GM21825 (cell line): Measurements from ENCODE around the gene NELL2.

ENCODE experiments used
- ATAC-seq: cut with Tn5 transposase; IDR thresholded peaks from one replicate; pipeline ENCODE4 v1.9.1; 2021; ENCODE audit warnings: mild to moderate bottlenecking, moderate library complexity; ENCODE audit not compliant: unreplicated experiment

The NELL2 gene

GRCh38 chr12:44490181-44490580 lies 385.9 kb downstream of the NELL2 start:
- no peak for ATAC-seq

DNA sequence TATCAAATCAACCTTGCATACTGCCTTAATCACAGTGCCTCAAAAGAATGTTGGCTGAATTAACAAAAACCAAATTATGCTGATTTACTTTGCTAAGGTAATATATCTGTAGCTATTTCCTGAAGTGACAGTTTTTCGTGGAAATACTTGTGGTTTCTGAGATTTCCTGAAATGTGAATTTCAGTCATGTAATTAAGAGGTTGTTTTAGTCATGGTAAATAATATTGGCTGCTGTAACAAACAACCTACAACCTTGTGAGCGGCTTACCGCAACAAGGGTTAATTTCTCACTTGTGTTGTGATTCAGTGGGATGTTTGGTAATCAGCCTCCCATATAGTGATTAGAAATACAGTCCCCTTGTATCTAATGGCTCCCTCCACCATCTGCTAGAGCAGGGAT lies 387.9 kb downstream of the NELL2 start:
- no peak for ATAC-seq

DNA sequence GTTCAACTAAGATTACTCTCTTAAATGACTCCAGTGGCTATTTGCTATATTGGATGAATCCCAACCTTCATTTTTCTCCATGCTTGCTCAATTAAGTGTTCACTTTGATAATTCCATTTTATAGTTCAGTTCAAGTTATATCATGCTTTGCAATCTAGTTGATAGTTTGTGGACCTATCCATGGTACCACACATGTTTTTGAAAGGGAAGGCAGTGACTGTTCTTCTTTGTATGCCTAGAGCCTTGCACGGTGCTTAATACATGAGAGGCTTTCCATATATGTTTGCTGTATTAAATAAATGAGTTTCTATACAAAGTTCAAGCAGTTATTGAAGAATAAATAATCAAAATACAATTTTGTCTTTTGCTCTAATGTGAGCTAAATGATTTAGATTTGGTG lies 391.3 kb downstream of the NELL2 start:
- ATAC-seq, result no peak

- no peak for ATAC-seq
These were observed 398.7 kb downstream of the NELL2 start for GRCh38 chr12:44477331-44477980.

DNA sequence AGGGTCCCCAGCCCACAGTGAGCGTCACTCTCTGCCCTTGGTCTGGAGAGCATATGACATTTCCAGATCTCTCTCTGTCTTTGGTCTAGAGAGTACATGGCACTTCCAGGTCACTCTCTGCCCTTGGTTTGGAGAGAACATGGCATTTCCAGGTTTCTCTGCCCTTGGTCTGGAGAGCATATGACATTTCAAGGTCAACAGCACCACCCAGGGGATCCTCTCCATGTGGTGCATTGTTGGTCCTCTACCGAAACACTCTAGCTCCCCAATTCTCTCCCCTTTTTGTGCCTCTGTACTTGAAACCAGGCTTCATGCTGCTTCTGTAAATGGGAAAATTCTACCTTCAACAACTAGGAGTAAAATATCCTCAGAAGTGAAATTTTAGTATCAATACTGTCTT lies 399.4 kb downstream of the NELL2 start:
- no peak for ATAC-seq

DNA sequence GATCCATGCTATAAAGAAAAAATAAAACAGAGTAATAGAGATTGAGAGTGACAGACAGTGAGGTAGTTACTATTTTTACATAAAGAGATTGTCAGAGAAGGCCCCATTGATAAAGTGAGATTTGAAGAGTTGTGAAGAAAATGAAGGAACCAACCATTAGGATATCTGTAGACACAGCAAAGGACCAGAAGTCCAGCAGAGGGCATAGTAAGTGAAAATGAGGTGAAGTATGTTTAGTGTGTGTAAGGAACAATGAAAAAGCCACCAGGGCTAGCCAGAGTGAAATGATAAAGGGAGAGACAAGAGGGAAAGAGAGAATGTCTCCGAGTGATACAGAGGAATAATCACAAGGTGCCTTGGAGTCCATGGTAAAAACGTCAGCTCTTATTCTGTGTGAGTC lies 411.0 kb downstream of the NELL2 start:
- no peak for ATAC-seq

DNA sequence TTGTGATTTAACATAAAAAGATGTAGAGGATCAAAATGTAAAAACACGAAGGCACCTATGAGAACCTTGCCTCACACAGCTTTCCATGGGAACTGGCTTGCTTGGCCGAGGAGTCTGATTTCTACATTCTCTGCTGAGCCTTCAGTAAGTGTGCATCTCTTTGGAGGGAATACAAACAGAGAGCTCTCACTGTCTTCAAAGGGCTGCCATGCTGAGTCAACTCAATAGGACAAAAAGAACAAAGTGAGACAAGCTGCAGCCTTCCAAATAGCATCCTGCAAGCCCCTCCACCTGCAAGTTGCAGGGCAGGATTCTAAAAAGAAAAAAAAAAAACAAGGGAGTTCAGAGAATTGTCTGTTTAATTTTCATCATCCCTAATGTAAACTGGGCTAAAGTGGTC lies 411.9 kb downstream of the NELL2 start:
- ATAC-seq, result no peak

- no peak for ATAC-seq
These were observed 413.4 kb downstream of the NELL2 start for GRCh38 chr12:44462729-44463128.

GRCh38 chr12:44460261-44460660 lies 415.9 kb downstream of the NELL2 start:
- no peak for ATAC-seq

- no peak for ATAC-seq
These were observed 416.5 kb downstream of the NELL2 start for GRCh38 chr12:44459569-44459968.
